Upper lobe of right lung (tissue), 1 donor: Measurements from ENCODE around the gene PRR5L. TPM values are rescaled to one million over a fixed set of nuclear protein-coding genes. Genes with fewer than 3 reads are reported as not detected.

Experiments
- ATAC-seq: fragments of 200-7000 bp; cut with Tn5 transposase; one replicate; pipeline ENCODE4 v1.9.1; 2020; ENCODE audit warnings: mild to moderate bottlenecking, moderate library complexity
- DNase-seq: peaks from one replicate; pipeline ENCODE4 v3.0.0-alpha.2; 2020
- H3K27ac ChIP-seq: fragments of 200-600 bp; one replicate; pipeline ENCODE4 v1.8.0; 2022
- H3K27me3 ChIP-seq: fragments of 200-600 bp; one replicate; pipeline ENCODE4 v1.8.0; 2022; ENCODE audit warnings: mild to moderate bottlenecking
- H3K36me3 ChIP-seq: fragments of 200-600 bp; one replicate; pipeline ENCODE4 v1.8.0; 2022
- H3K4me1 ChIP-seq: fragments of 200-600 bp; one replicate; pipeline ENCODE4 v1.8.0; 2022
- H3K4me3 ChIP-seq: fragments of 200-600 bp; one replicate; pipeline ENCODE4 v1.8.0; 2022; ENCODE audit warnings: mild to moderate bottlenecking
- H3K9me3 ChIP-seq: fragments of 200-600 bp; one replicate; pipeline ENCODE4 v1.8.0; 2022
- CTCF ChIP-seq: fragments of 200-600 bp; IDR thresholded peaks from one replicate; pipeline ENCODE4 v1.8.0; 2022; ENCODE audit warnings: antibody characterized with exemption
- intact Hi-C: fragments of 100-400 bp; cut with DNase I; formaldehyde crosslinking; loops from one replicate; pipeline ENCODE4 v1.11.0; 2022
- total RNA-seq: library from RNA; stranded (reverse); fragmentation: NEBNext Ultra II Directional; extraction: Animal tissue kit (Norgen Biotek cat#: 25700); gene quantifications from one replicate; pipeline ENCODE4 v1.2.1, GENCODE V29; 2021
- donor health status: DM: no; HTN: yes; CAD: no; lungs with severe emphysema.

PRR5L gene
- total RNA-seq, 1 donor from 2014 or later: 24.5 TPM

DNA sequence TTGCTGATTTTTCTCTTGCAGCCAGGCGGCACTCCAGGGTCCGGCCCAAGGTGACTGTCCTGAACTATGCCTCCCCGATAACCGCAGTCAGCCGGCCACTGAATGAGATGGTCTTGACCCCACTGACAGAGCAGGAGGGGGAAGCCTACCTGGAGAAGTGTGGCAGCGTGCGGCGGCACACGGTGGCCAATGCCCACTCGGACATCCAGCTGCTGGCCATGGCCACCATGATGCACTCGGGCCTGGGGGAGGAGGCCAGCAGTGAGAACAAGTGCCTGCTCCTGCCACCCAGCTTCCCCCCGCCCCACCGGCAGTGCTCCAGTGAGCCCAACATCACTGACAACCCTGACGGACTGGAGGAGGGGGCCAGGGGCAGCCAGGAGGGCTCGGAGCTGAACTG, 166.2 kb downstream of the PRR5L start:
- TF ChIP-seq CTCF: no peak

GRCh38 chr11:36463781-36464180, 167.7 kb downstream of the PRR5L start:
- Histone ChIP-seq H3K27ac (no peak overlapping the region), H3K36me3 (peaks cover 7% of the 10 kb centered on the region), H3K9me3 (no peaks in the 10 kb centered on the region), H3K27me3 (no peaks in the 10 kb centered on the region), H3K4me3 (no peak overlapping the region), H3K4me1 (no peaks in the 10 kb centered on the region)
- DNase-seq (no peak), ATAC-seq (no peak)
- intact Hi-C loops: no loop called here
- no peak for TF ChIP-seq CTCF

More for the DNA sequence above, 166.2 kb downstream of the PRR5L start:
- no peak overlapping the region for H3K27ac ChIP-seq
- no peaks in the 10 kb centered on the region for H3K9me3 ChIP-seq
- intact Hi-C loops: no loop called here
- peaks cover 7% of the 10 kb centered on the region for H3K36me3 ChIP-seq
- no peaks in the 10 kb centered on the region for H3K4me1 ChIP-seq
- no peaks in the 10 kb centered on the region for H3K27me3 ChIP-seq
- no peak overlapping the region for H3K4me3 ChIP-seq
- DNase-seq (no peak), ATAC-seq (no peak)

DNA sequence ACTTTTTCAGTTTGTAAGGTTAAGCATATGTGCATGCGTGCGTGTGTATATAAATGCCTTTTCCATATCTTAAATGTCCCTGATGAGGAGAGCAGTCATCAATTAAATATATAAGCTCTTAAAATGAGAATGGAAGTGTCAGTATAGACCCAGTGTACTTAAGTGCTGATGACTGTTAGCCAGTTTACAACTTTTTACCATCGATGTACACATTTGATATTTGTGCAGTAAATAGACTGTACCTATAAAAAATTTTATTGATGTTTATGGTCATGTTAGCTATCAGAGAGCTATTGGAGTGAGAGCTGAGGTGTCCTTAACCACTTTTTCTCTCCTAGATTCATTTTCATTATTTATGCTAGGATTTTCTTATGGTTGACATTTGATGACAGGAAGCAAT, 168.6 kb downstream of the PRR5L start:
- Histone ChIP-seq H3K27me3 (no peaks in the 10 kb centered on the region), H3K27ac (no peak overlapping the region), H3K4me1 (no peaks in the 10 kb centered on the region), H3K4me3 (no peak overlapping the region), H3K36me3 (peaks cover 7% of the 10 kb centered on the region), H3K9me3 (no peaks in the 10 kb centered on the region)
- ATAC-seq (no peak), DNase-seq (no peak)
- intact Hi-C loops: no loop called here
- TF ChIP-seq CTCF: no peak

- DNase-seq: no peak
- H3K9me3 ChIP-seq: no peaks in the 10 kb centered on the region
- intact Hi-C loops: no loop called here
- peaks cover 7% of the 10 kb centered on the region for H3K36me3 ChIP-seq
- H3K4me1 ChIP-seq: no peaks in the 10 kb centered on the region
- no peak for ATAC-seq
- no peaks in the 10 kb centered on the region for H3K27me3 ChIP-seq
- no peak for TF ChIP-seq CTCF
- H3K27ac ChIP-seq: no peak overlapping the region
- no peak overlapping the region for H3K4me3 ChIP-seq
Observed at GRCh38 chr11:36465449-36466163, 169.5 kb downstream of the PRR5L start.

DNA sequence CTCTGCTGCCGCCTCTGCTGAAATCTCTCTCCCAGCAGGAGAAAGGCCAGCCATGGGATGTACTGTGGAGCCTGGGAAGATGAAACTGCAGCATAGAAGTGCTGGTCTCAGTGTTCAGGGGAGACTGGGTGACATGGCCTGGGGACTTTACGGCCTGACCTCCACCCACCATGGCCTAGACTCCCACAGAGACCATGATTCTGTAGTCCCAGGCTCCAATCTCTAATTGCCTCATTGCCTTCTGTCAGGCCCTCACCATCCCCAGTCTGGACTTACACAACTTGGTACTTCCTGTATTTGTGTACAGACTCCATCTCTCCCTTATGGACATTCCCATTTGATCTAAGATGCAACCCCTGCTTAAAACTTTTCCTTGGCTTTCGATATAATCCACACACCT, 170.9 kb downstream of the PRR5L start:
- ATAC-seq: peak; percentile 57

More for the DNA sequence above, 170.9 kb downstream of the PRR5L start:
- Histone ChIP-seq H3K9me3 (no peaks in the 10 kb centered on the region), H3K27me3 (no peaks in the 10 kb centered on the region), H3K27ac (no peak overlapping the region), H3K36me3 (peaks cover 7% of the 10 kb centered on the region), H3K4me1 (peaks cover 6% of the 10 kb centered on the region), H3K4me3 (no peak overlapping the region)
- no peak for TF ChIP-seq CTCF
- DNase-seq: no peak
- intact Hi-C loops: no loop called here
